ENCODE measurements around the gene CYP2S1.

Gene CYP2S1

GRCh38 chr19:41233748-41234240 is 40.8 kb downstream of the CYP2S1 start:
- DNase-seq (ENCODE audit: low spot score), result no peak
- TF ChIP-seq CTCF (IDR thresholded peaks at IDR 0.05; ENCODE audit: extremely low read depth, insufficient read depth, missing control alignments), result no peak
- in situ Hi-C loops (cut with MboI; ENCODE audit: low pct_unique_long_range_greater_than_20kb, low sequenced_read_pairs, unreplicated experiment), result no loop called here

- TF ChIP-seq CTCF (IDR thresholded peaks at IDR 0.05; ENCODE audit: extremely low read depth, insufficient read depth, missing control alignments), result no peak
- DNase-seq (ENCODE audit: low spot score), result no peak
- in situ Hi-C loops (cut with MboI; ENCODE audit: low pct_unique_long_range_greater_than_20kb, low sequenced_read_pairs, unreplicated experiment), result no loop called here
Observed at GRCh38 chr19:41234512-41235168, 41.6 kb downstream of the CYP2S1 start.

GRCh38 chr19:41235480-41235879 is 42.5 kb downstream of the CYP2S1 start:
- in situ Hi-C loops (cut with MboI; ENCODE audit: low pct_unique_long_range_greater_than_20kb, low sequenced_read_pairs, unreplicated experiment), result no loop called here
- no peak for DNase-seq (ENCODE audit: low spot score)
- TF ChIP-seq CTCF (IDR thresholded peaks at IDR 0.05; ENCODE audit: extremely low read depth, insufficient read depth, missing control alignments), result no peak

GRCh38 chr19:41238244-41238643 is 45.2 kb downstream of the CYP2S1 start:
- in situ Hi-C loops (cut with MboI; ENCODE audit: low pct_unique_long_range_greater_than_20kb, low sequenced_read_pairs, unreplicated experiment), result no loop called here
- DNase-seq (ENCODE audit: low spot score), result no peak
- TF ChIP-seq CTCF (IDR thresholded peaks at IDR 0.05; ENCODE audit: extremely low read depth, insufficient read depth, missing control alignments), result no peak

GRCh38 chr19:41239363-41239762 is 46.3 kb downstream of the CYP2S1 start:
- no peak for DNase-seq (ENCODE audit: low spot score)
- no peak for TF ChIP-seq CTCF (IDR thresholded peaks at IDR 0.05; ENCODE audit: extremely low read depth, insufficient read depth, missing control alignments)
- in situ Hi-C loops (cut with MboI; ENCODE audit: low pct_unique_long_range_greater_than_20kb, low sequenced_read_pairs, unreplicated experiment), result no loop called here

- TF ChIP-seq CTCF (IDR thresholded peaks at IDR 0.05; ENCODE audit: extremely low read depth, insufficient read depth, missing control alignments), result no peak
- in situ Hi-C loops (cut with MboI; ENCODE audit: low pct_unique_long_range_greater_than_20kb, low sequenced_read_pairs, unreplicated experiment), result no loop called here
- no peak for DNase-seq (ENCODE audit: low spot score)
Observed at GRCh38 chr19:41239961-41240574, 47.0 kb downstream of the CYP2S1 start.

Data from GM13977 (cell line).